Measurements from ENCODE around the gene WNT3A. TPM values are rescaled to one million over a fixed set of nuclear protein-coding genes. Genes with fewer than 3 reads are reported as not detected.

WNT3A gene
- total and polyA plus RNA-seq, 2 of the 4 experiments (the other 2 are of a cell fraction): not detected

DNA sequence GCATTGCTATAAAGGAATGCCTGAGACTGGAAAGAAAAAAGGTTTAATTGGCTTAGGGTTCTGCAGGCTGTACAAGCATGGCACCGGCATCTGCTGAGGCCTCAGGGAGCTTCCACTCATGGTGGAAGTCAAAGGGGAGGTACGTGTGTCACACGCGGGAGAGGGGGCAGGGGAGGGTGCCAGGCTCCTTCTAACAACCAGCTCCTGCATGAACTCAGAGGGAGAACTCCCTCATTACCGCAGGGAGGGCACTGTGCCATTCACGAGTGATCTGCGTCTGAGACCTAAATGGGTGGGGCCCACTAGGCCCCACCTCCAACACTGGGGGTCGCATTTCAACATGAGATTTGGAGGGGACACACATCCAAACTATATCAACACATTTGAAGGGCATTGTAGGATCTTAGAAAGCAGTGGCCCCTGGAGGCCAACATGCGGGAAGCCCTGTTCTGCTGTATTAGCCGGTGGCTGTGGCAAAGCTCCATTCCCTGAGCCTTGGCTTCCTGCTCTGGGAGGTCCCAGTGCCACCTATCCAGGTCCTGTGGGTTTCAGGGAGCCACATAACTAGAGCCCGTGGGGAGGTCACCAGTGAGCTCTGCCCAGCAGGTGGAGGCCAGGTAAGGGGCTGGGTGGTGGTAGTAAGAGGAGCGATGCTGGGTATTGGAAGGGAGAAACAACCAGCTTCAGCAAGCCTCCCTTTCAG lies 10.0 kb downstream of the WNT3A start:
- no peak overlapping the region for H4K5ac ChIP-seq (ENCODE audit: low read depth, low read length)
- intact Hi-C loops (cut with micrococcal nuclease): no loop called here
- no peak overlapping the region for H3K4ac ChIP-seq (ENCODE audit: low read depth, low read length)
- H3K14ac ChIP-seq (replicated peaks; ENCODE audit: low read depth, low read length): no peak overlapping the region
- no peak for DNase-seq
- ATAC-seq (ENCODE audit: low read depth): no peak
- peak overlapping the region; percentile 63 for H2AFZ ChIP-seq (replicated peaks; ENCODE audit: low read length, poor library complexity)
- CTCF ChIA-PET: no interaction called here
- 60% methylated on average over 3 of the region's 12 CpGs; no CpG with 5 or more reads in 1 of the 2 experiments for WGBS, 2 experiments (ENCODE audit: extremely low coverage in 2 of 2, insufficient read length in 1 of 2)
- no peak overlapping the region for H3K56ac ChIP-seq (ENCODE audit: extremely low read depth, insufficient read depth, low read length)
- H2BK5ac ChIP-seq (ENCODE audit: low read depth, low read length, poor library complexity, severe bottlenecking): no peak overlapping the region
- no peaks in the 10 kb centered on the region for H3K79me1 ChIP-seq (ENCODE audit: low read depth in 1 of 2, low read length in 2 of 2)
- no peak overlapping the region for H4K8ac ChIP-seq (ENCODE audit: low read depth in 2 of 2, low read length in 2 of 2)
- no peak overlapping the region for H2AK9ac ChIP-seq (replicated peaks; ENCODE audit: low read depth, low read length, poor library complexity)
- no peak overlapping the region for H3K4me3 ChIP-seq (ENCODE audit: insufficient read depth, low read depth, low read length)
- TF ChIP-seq FOS (IDR thresholded peaks at IDR 0.05; ENCODE audit: low read depth, low read length): no peak
- no peak for TF ChIP-seq CHD1 (IDR thresholded peaks at IDR 0.05; ENCODE audit: low read depth, low read length)
- TF ChIP-seq, protein P1, sequence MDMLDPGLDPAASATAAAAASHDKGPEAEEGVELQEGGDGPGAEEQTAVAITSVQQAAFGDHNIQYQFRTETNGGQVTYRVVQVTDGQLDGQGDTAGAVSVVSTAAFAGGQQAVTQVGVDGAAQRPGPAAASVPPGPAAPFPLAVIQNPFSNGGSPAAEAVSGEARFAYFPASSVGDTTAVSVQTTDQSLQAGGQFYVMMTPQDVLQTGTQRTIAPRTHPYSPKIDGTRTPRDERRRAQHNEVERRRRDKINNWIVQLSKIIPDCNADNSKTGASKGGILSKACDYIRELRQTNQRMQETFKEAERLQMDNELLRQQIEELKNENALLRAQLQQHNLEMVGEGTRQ (IDR thresholded peaks at IDR 0.05; ENCODE audit: low read depth, low read length): no peak
- TF ChIP-seq, protein P2, sequence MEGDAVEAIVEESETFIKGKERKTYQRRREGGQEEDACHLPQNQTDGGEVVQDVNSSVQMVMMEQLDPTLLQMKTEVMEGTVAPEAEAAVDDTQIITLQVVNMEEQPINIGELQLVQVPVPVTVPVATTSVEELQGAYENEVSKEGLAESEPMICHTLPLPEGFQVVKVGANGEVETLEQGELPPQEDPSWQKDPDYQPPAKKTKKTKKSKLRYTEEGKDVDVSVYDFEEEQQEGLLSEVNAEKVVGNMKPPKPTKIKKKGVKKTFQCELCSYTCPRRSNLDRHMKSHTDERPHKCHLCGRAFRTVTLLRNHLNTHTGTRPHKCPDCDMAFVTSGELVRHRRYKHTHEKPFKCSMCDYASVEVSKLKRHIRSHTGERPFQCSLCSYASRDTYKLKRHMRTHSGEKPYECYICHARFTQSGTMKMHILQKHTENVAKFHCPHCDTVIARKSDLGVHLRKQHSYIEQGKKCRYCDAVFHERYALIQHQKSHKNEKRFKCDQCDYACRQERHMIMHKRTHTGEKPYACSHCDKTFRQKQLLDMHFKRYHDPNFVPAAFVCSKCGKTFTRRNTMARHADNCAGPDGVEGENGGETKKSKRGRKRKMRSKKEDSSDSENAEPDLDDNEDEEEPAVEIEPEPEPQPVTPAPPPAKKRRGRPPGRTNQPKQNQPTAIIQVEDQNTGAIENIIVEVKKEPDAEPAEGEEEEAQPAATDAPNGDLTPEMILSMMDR (conservative IDR thresholded peaks at IDR 0.05; ENCODE audit: low read depth, low read length): no peak
- TF ChIP-seq RFX5 (IDR thresholded peaks at IDR 0.05; ENCODE audit: low read depth, low read length): no peak
- TF ChIP-seq BHLHE40 (IDR thresholded peaks at IDR 0.05; ENCODE audit: low read depth, low read length): no peak
- no peak for TF ChIP-seq RAD21 (IDR thresholded peaks at IDR 0.05; ENCODE audit: low read length)
- TF ChIP-seq, protein P3, sequence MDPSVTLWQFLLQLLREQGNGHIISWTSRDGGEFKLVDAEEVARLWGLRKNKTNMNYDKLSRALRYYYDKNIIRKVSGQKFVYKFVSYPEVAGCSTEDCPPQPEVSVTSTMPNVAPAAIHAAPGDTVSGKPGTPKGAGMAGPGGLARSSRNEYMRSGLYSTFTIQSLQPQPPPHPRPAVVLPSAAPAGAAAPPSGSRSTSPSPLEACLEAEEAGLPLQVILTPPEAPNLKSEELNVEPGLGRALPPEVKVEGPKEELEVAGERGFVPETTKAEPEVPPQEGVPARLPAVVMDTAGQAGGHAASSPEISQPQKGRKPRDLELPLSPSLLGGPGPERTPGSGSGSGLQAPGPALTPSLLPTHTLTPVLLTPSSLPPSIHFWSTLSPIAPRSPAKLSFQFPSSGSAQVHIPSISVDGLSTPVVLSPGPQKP (IDR thresholded peaks at IDR 0.05; ENCODE audit: borderline replicate concordance, low read depth, low read length): no peak
- no peak for TF ChIP-seq NFE2L2 (IDR thresholded peaks at IDR 0.05; ENCODE audit: low read depth, low read length)
- no peak for TF ChIP-seq POLR2A (IDR thresholded peaks at IDR 0.05; ENCODE audit: low read depth, low read length)
- no peak for TF ChIP-seq RCOR1 (IDR thresholded peaks at IDR 0.05; ENCODE audit: insufficient replicate concordance, low read length)
- no peak for TF ChIP-seq MAFK (IDR thresholded peaks at IDR 0.05; ENCODE audit: low read depth, low read length)
- no peak for TF ChIP-seq MAZ (IDR thresholded peaks at IDR 0.05; ENCODE audit: borderline replicate concordance, low read depth, low read length)
- no peak for TF ChIP-seq SMC3 (IDR thresholded peaks at IDR 0.05; ENCODE audit: low read depth, low read length)
- TF ChIP-seq MXI1 (IDR thresholded peaks at IDR 0.05; ENCODE audit: borderline replicate concordance, low read depth, low read length): no peak
- no peak for TF ChIP-seq CEBPB (IDR thresholded peaks at IDR 0.05; ENCODE audit: low read depth, low read length)
- no peak overlapping the region for H2BK15ac ChIP-seq (ENCODE audit: low read depth, low read length)
- no peak overlapping the region for H3K27ac ChIP-seq (ENCODE audit: insufficient read depth, low read length)
- no peak overlapping the region for H3K4me2 ChIP-seq (ENCODE audit: low read depth, low read length)
- peaks cover 4% of the 10 kb centered on the region; the same call in 1 of the 2 replicates for H3K9me1 ChIP-seq (ENCODE audit: insufficient read depth, low read length)
- peaks cover 10% of the 10 kb centered on the region; the same call in 1 of the 2 replicates for H3K27me3 ChIP-seq (ENCODE audit: control insufficient read depth, insufficient read depth, low read length)
- H2BK120ac ChIP-seq (ENCODE audit: low read depth, low read length): no peak overlapping the region
- H3K23ac ChIP-seq (ENCODE audit: low read depth, low read length): no peak overlapping the region
- H3K18ac ChIP-seq (ENCODE audit: low read depth, low read length): no peak overlapping the region
- no peaks in the 10 kb centered on the region for H3K9me3 ChIP-seq (ENCODE audit: control insufficient read depth, insufficient read depth, low read length)
- in situ Hi-C loops (cut with MboI; ENCODE audit: low sequenced_read_pairs): no loop called here
- H3K36me3 ChIP-seq (ENCODE audit: control insufficient read depth, insufficient read depth, low read length): no peaks in the 10 kb centered on the region
- H3K4me1 ChIP-seq (ENCODE audit: control insufficient read depth, insufficient read depth, low read length): peaks cover 5% of the 10 kb centered on the region
- no TSS peak for BruUV-seq (replicated peaks)
- POLR2A ChIA-PET (ENCODE audit: unreplicated experiment): no interaction called here
- H4K91ac ChIP-seq (ENCODE audit: insufficient read depth, low read depth, low read length): no peak overlapping the region
- dilution Hi-C loops (cut with HindIII; ENCODE audit: low sequenced_read_pairs, unreplicated experiment): no loop called here
- no peak overlapping the region for H2AK5ac ChIP-seq (ENCODE audit: low read depth, low read length)
- H3K9ac ChIP-seq (ENCODE audit: low read depth, low read length): no peak overlapping the region
- H4K20me1 ChIP-seq (ENCODE audit: insufficient read depth, low read length): no peaks in the 10 kb centered on the region
- no peak overlapping the region for H2BK20ac ChIP-seq (ENCODE audit: low read depth, low read length)
